Activated CD4-positive, alpha-beta T cell treated with anti-CD3 and anti-CD28 coated beads for 1 hour (primary cell): ENCODE data around the gene UBXN1.

Source experiments
- DNase-seq: peaks from one replicate; pipeline ENCODE4 v3.0.0-alpha.2; 2020

The UBXN1 gene

DNA sequence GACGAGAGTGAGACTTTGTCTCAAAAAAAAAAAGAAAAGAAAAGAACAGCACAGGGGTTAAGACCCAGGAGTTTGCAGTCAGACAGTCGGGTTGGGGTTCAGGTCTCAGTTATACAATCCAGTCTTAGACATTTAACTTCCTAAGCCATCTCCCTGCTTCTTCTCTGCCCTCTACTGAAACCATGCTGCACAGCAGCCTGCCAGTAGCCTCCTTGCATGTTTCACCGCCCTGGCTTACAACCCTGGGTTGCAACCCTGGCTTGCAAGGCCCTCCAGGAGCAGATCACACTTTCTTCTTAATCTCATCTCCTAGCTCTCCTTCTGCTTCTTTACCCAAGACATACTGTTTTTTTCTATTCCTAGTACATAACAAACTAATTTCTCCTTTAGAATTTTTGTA, 51.2 kb downstream of the UBXN1 start:
- DNase-seq = no peak
